HCT116 (cell line): ENCODE measurements around the gene TXNDC16. TPM values are rescaled to one million over a fixed set of nuclear protein-coding genes. Genes with fewer than 3 reads are reported as not detected.

ENCODE experiments used
- ATAC-seq: fragments of 200-7000 bp; cut with Tn5 transposase; 2 replicates; pipeline ENCODE4 v1.9.1; 2020; ENCODE audit warnings: mild to moderate bottlenecking, moderate library complexity
- BruUV-seq: library from RNA; stranded (reverse); fragments of 400-500 nt; replicated peaks from 2 replicates; lab custom pipeline; 2021; lab: Mats Ljungman, UMichigan
- CTCF ChIA-PET: fragments of 300-600 bp; sonication (Branson Sonifier 250); formaldehyde crosslinking; loops from one replicate; lab custom pipeline; 2021; ENCODE audit warnings: antibody characterized with exemption; lab: Charles Lee
- POLR2A ChIA-PET: fragments of 300-600, 350-600 bp; sonication (Branson Sonifier 250); formaldehyde crosslinking; loops from one replicate; lab custom pipeline; 2021; ENCODE audit warnings: antibody characterized with exemption; lab: Charles Lee
- RAD21 ChIA-PET, 2 experiments: fragments of 300-600 bp; sonication (Branson Sonifier 250); formaldehyde crosslinking; loops; one replicate each; lab custom pipeline; 2023; ENCODE audit warnings: low total read pairs in 2 of 2; ENCODE audit not compliant: uncharacterized antibody in 2 of 2, unreplicated experiment in 2 of 2, low non-redundant PET in 1 of 2; lab: Charles Lee
- DNase-seq: peaks from one replicate; pipeline ENCODE4 v3.0.0-alpha.2; 2010; ENCODE audit warnings: low read depth, low spot score
- H2AFZ ChIP-seq: fragments of 200-600 bp; shearing (Covaris generic), sonication (generic); 2 replicates; pipeline ENCODE4 v1.6.1; 2017; ENCODE audit warnings: low read depth, mixed run types, mixed read lengths, antibody characterized with exemption, low read length; ENCODE audit not compliant: poor library complexity, severe bottlenecking
- H3K27ac ChIP-seq: 2 replicates; pipeline ENCODE4 v1.5.1; 2012; ENCODE audit warnings: low read depth, low read length
- H3K27me3 ChIP-seq: fragments of 200-600 bp; sonication (generic); 2 replicates; pipeline ENCODE4 v1.6.1; 2016; ENCODE audit warnings: mixed run types, low read length, mixed read lengths; ENCODE audit not compliant: insufficient read depth
- H3K36me3 ChIP-seq, 2 experiments: fragments of 200-500 bp in 1 of 2; fragments of 200-600 bp in 1 of 2; sonication (Bioruptor generic) in 1 of 2; sonication (generic) in 1 of 2; 2 replicates each; pipeline versions ENCODE4 v1.5.1 to v1.6.1; 2014 to 2016; ENCODE audit warnings: low read length in 2 of 2, inconsistent platforms in 1 of 2, mixed read lengths in 1 of 2, mixed run types in 1 of 2; ENCODE audit not compliant: insufficient read depth in 2 of 2, control insufficient read depth in 1 of 2
- H3K4me1 ChIP-seq, 2 experiments: fragments of 200-600 bp in 1 of 2; sonication (generic) in 1 of 2; 2 replicates each; pipeline versions ENCODE4 v1.5.1 to v1.6.1; 2012 to 2017; ENCODE audit warnings: low read length in 2 of 2, inconsistent platforms in 1 of 2, mild to moderate bottlenecking in 1 of 2, mixed read lengths in 1 of 2, mixed run types in 1 of 2, moderate library complexity in 1 of 2; ENCODE audit not compliant: insufficient read depth in 2 of 2, control insufficient read depth in 1 of 2
- H3K4me2 ChIP-seq: fragments of 200-600 bp; sonication (generic); 2 replicates; pipeline ENCODE4 v1.6.1; 2017; ENCODE audit warnings: mixed run types, low read length, mixed read lengths
- H3K4me3 ChIP-seq, 2 experiments: fragments of 200-600 bp in 1 of 2; sonication (generic) in 1 of 2; replicated peaks in 1 of 2; 2 replicates each; pipeline ENCODE4 v1.5.1; 2011 to 2016; ENCODE audit warnings: low read length in 2 of 2, control low read depth in 1 of 2, low read depth in 1 of 2, mild to moderate bottlenecking in 1 of 2, mixed read lengths in 1 of 2, mixed run types in 1 of 2
- H3K79me2 ChIP-seq: fragments of 200-600 bp; sonication (generic); 2 replicates; pipeline ENCODE4 v1.6.1; 2017; ENCODE audit warnings: mild to moderate bottlenecking, mixed run types, low read length, moderate library complexity, mixed read lengths; ENCODE audit not compliant: insufficient read depth
- H3K9ac ChIP-seq: fragments of 200-600 bp; sonication (generic); 2 replicates; pipeline ENCODE4 v1.6.1; 2016; ENCODE audit warnings: low read length, mixed read lengths
- H3K9me2 ChIP-seq: fragments of 200-600 bp; sonication (generic), shearing (Covaris generic); 2 replicates; pipeline ENCODE4 v1.6.1; 2017; ENCODE audit warnings: mixed run types, mild to moderate bottlenecking, moderate library complexity; ENCODE audit not compliant: insufficient read depth
- H3K9me3 ChIP-seq, 2 experiments: fragments of 200-500 bp in 1 of 2; fragments of 200-600 bp in 1 of 2; sonication (Bioruptor generic) in 1 of 2; sonication (generic) in 1 of 2; 2 replicates each; pipeline ENCODE4 v1.6.1; 2014 to 2017; ENCODE audit warnings: low read length in 2 of 2, mixed read lengths in 2 of 2, inconsistent platforms in 1 of 2, low read depth in 1 of 2, mild to moderate bottlenecking in 1 of 2, mixed run types in 1 of 2, moderate library complexity in 1 of 2; ENCODE audit not compliant: control insufficient read depth in 1 of 2, insufficient read depth in 1 of 2
- H4K20me1 ChIP-seq: fragments of 200-600 bp; sonication (generic), shearing (Covaris generic); 2 replicates; pipeline ENCODE4 v1.6.1; 2017; ENCODE audit warnings: mixed run types, mild to moderate bottlenecking, moderate library complexity; ENCODE audit not compliant: insufficient read depth
- ATF3 ChIP-seq: IDR thresholded peaks from 2 replicates; pipeline ENCODE4 v1.6.1; 2012
- CBX3 ChIP-seq: IDR thresholded peaks from 2 replicates; pipeline ENCODE4 v1.6.1; 2012; ENCODE audit warnings: low read depth
- CEBPB ChIP-seq: IDR thresholded peaks from 2 replicates; pipeline ENCODE4 v1.6.1; 2012; ENCODE audit warnings: low read depth
- CTCF ChIP-seq, 3 experiments: fragments of 200-600 bp in 1 of 3; sonication (generic) in 1 of 3; IDR thresholded peaks in 2 of 3; conservative IDR thresholded peaks in 1 of 3; 2 replicates each; pipeline ENCODE4 v1.5.1; 2012 to 2017; ENCODE audit warnings: low read depth in 2 of 3, low read length in 2 of 3, antibody characterized with exemption in 1 of 3, borderline replicate concordance in 1 of 3, control low read depth in 1 of 3, mild to moderate bottlenecking in 1 of 3, mixed read lengths in 1 of 3, mixed run types in 1 of 3, moderate library complexity in 1 of 3; ENCODE audit not compliant: insufficient read depth in 1 of 3
- ELF1 ChIP-seq: IDR thresholded peaks from 2 replicates; pipeline ENCODE4 v1.6.1; 2012; ENCODE audit warnings: low read depth, borderline replicate concordance
- EZH2 ChIP-seq: fragments of 200-600 bp; sonication (generic); IDR thresholded peaks from 2 replicates; pipeline ENCODE4 v1.6.1; 2017; ENCODE audit warnings: antibody characterized with exemption, mixed run types
- EZH2phosphoT487 ChIP-seq: fragments of 200-600 bp; IDR thresholded peaks from 2 replicates; pipeline ENCODE4 v1.6.1; 2018; ENCODE audit warnings: antibody characterized with exemption, borderline replicate concordance
- JUND ChIP-seq: IDR thresholded peaks from 2 replicates; pipeline ENCODE4 v1.6.1; 2012
- MAX ChIP-seq: IDR thresholded peaks from 2 replicates; pipeline ENCODE4 v1.6.1; 2012
- POLR2A ChIP-seq: IDR thresholded peaks from 2 replicates; pipeline ENCODE4 v1.7.0; 2011; ENCODE audit warnings: borderline replicate concordance; ENCODE audit not compliant: insufficient read depth, insufficient read length; ENCODE audit errors: extremely low read depth
- POLR2AphosphoS5 ChIP-seq: IDR thresholded peaks from 2 replicates; pipeline ENCODE4 v1.6.1; 2011; ENCODE audit warnings: mild to moderate bottlenecking, low read depth, low read length, moderate library complexity
- RAD21 ChIP-seq: IDR thresholded peaks from 2 replicates; pipeline ENCODE4 v1.6.1; 2012; ENCODE audit warnings: low read depth, mild to moderate bottlenecking
- SIN3A ChIP-seq: IDR thresholded peaks from 2 replicates; pipeline ENCODE4 v1.6.1; 2012; ENCODE audit warnings: low read depth
- SP1 ChIP-seq: IDR thresholded peaks from 2 replicates; pipeline ENCODE4 v1.6.1; 2012; ENCODE audit warnings: low read depth
- SRF ChIP-seq: IDR thresholded peaks from 2 replicates; pipeline ENCODE4 v1.6.1; 2012; ENCODE audit warnings: low read depth
- TCF7L2 ChIP-seq: IDR thresholded peaks from 2 replicates; pipeline ENCODE4 v1.7.0; 2011; ENCODE audit warnings: borderline replicate concordance, inconsistent platforms; ENCODE audit not compliant: insufficient read depth, insufficient read length; ENCODE audit errors: extremely low read depth
- ZBTB33 ChIP-seq: IDR thresholded peaks from 2 replicates; pipeline ENCODE4 v1.6.1; 2011; ENCODE audit warnings: mild to moderate bottlenecking, low read length, moderate library complexity; ENCODE audit not compliant: insufficient replicate concordance; ENCODE audit errors: extremely low read depth
- ZFX ChIP-seq: fragments of 450-650 bp; IDR thresholded peaks from 2 replicates; pipeline ENCODE4 v1.6.1; 2017
- ZNF274 ChIP-seq: fragments of 200-500 bp; sonication (Bioruptor generic); IDR thresholded peaks from 2 replicates; pipeline ENCODE4 v1.6.1; 2014; ENCODE audit warnings: mild to moderate bottlenecking, low read depth, low read length, inconsistent platforms
- intact Hi-C: fragments of 100-400 bp; cut with micrococcal nuclease; formaldehyde crosslinking; loops from 2 replicates; pipeline ENCODE4 v1.10.0; 2022
- total RNA-seq: library from RNA; stranded (reverse); gene quantifications from one replicate; pipeline ENCODE4 v1.2.1, GENCODE V29; 2021; ENCODE audit not compliant: unreplicated experiment

Gene TXNDC16
- total RNA-seq, 1 experiment from 2014 or later, result 2.7 TPM

- TF ChIP-seq MAX (no peak), CTCF (IDR thresholded peaks at IDR 0.05 in 2 of 3, conservative IDR thresholded peaks at IDR 0.05 in 1 of 3; ENCODE audit: borderline replicate concordance in 1 of 3, insufficient read depth in 1 of 3, low read depth in 2 of 3, low read length in 2 of 3) (no peak), SRF (no peak)
These were observed 124.8 kb downstream of the TXNDC16 start (continued) for GRCh38 chr14:52427460-52427859.

- intact Hi-C loops, result no loop called here
- TF ChIP-seq ZNF274 (no peak), SIN3A (no peak), ZFX (no peak), POLR2AphosphoS5 (no peak), ZBTB33 (no peak), ATF3 (no peak), EZH2 (no peak), ELF1 (no peak), CBX3 (no peak), MAX (no peak), CTCF (IDR thresholded peaks at IDR 0.05 in 2 of 3, conservative IDR thresholded peaks at IDR 0.05 in 1 of 3; ENCODE audit: borderline replicate concordance in 1 of 3, insufficient read depth in 1 of 3, low read depth in 2 of 3, low read length in 2 of 3) (no peak), CEBPB (no peak), SP1 (no peak), JUND (no peak), RAD21 (no peak), TCF7L2 (no peak), POLR2A (no peak), EZH2phosphoT487 (no peak)
These were observed 129.5 kb downstream of the TXNDC16 start for GRCh38 chr14:52422650-52423356.

More at GRCh38 chr14:52422650-52423356, 129.5 kb downstream of the TXNDC16 start:
- Histone ChIP-seq H3K4me2 (no peak overlapping the region), H3K4me1 (no peaks in the 10 kb centered on the region), H3K27me3 (no peaks in the 10 kb centered on the region), H3K4me3 (no peak overlapping the region), H3K36me3 (no peaks in the 10 kb centered on the region), H3K9me3 (no peaks in the 10 kb centered on the region), H3K9me2 (no peaks in the 10 kb centered on the region), H4K20me1 (no peaks in the 10 kb centered on the region), H3K27ac (no peak overlapping the region), H3K79me2 (no peaks in the 10 kb centered on the region), H3K9ac (no peak overlapping the region), H2AFZ (no peak overlapping the region)
- POLR2A ChIA-PET, result no interaction called here
- RAD21 ChIA-PET, result no interaction called here
- DNase-seq (no peak), ATAC-seq (no peak)
- BruUV-seq, result no TSS peak
- CTCF ChIA-PET, result no interaction called here
